Activated CD4-positive, alpha-beta T cell treated with anti-CD3 and anti-CD28 coated beads for 1 hour (primary cell): ENCODE measurements around the gene RALGPS1.

Source experiments
- DNase-seq: peaks from one replicate; pipeline ENCODE4 v3.0.0-alpha.2; 2020

The RALGPS1 gene

DNA sequence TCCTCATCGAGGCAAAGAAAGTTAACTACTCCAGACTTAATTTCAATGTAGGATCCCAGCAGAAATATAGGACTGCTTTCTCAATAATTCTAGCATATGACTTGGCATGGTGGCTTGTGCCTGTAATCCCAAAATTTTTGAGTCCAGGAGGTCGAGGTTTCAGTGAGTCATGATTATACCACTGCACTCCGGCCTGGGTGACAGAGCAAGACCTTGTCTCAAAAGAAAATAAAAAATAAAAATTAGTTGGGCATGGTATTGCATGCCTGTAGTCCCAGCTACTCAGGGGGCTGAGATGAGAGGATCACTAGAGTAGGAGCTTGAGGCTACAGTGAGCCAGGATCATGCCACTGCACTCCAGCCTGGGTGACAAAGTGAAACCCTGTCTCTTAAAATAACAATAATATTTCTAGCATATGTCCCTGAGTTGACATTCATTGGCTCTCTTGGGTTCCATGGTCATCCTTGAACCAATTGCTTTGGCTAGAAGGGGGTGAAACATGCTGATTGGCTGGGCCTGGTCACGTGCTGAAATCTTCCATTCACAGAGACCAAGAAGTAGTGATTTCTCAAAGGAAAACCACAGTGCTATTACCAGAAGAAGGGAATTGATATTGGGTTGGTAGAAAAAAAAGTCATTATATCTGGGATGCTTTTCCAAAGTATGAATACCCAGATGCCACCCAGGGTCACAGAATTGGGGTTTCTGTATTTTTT, 318.4 kb downstream of the RALGPS1 start:
- DNase-seq = no peak

DNA sequence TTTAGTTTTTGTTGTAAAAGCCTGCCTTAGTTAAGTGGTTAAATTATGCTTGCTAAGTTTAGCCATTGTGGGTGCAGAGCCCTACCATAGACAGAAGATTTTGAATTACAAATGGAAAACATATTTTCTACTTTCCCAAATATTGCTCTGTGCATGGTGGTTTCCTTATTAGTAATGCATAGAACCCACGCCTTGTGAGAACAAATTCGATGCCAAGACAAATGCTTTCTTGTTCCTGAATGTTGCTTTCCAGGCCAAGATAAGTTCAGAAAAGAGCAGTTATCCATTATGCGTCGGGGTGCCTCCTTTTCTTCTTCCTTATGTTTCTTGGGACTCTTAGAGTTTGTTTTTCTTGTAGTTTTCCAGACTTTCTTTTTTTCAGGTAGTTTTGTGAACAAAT, 319.0 kb downstream of the RALGPS1 start:
- no peak for DNase-seq

DNA sequence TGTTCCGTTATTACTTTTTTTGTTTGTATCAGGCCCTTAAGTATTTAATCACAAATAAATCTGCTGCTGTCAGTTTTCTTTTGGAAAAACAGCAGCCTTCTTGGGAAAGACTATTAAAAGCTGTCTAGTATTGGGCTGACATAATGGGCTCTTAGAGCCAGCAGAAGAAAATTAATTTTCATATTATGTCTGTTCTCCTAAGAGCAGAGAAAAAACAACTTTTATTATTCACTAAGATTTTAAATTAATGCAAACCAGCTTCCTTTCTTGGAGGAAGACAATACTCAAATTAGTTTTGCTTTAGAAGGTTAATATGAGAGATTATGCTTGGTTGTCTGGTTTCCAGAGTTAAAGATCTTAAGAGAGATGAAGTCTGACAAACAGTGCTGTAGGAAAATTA, 319.4 kb downstream of the RALGPS1 start:
- DNase-seq = no peak

DNA sequence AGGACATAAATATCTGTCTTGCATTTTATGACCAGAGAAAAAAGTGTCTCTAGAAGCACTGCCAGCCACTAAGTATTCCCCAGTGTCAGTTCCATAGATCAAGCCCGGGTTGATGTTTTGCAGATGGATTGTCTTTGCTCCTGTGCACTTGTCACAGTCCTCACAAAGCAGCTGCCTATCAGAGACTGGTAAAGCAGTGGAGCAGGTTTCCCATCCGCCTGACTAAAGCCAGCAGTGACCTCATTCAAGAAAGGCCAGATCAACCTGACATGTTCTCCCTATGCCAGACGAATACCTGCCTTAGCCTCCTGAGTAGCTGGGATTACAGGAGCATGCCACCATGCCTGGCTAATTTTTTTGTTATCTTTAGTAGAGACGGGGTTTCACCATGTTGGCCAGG, 323.2 kb downstream of the RALGPS1 start:
- DNase-seq = no peak

DNA sequence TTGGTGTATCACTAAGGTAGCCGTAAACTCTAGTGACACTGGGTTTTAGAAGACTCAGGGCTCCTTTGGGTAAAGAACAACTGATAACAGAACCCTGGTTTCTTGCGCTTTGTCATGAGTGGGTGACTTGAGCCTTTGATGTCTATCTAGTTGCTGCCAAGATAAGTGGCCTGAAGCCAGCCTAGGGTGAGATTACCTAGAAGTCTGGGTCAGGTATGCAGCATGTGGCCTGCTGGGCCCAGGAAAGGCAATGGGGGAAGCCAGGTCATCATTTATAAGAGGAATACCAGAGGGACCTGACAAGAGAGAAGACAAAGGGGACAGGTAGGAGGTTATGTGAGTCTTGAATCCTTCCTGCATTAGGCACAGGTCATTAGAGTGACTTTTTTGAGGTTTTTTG, 326.8 kb downstream of the RALGPS1 start:
- no peak for DNase-seq

DNA sequence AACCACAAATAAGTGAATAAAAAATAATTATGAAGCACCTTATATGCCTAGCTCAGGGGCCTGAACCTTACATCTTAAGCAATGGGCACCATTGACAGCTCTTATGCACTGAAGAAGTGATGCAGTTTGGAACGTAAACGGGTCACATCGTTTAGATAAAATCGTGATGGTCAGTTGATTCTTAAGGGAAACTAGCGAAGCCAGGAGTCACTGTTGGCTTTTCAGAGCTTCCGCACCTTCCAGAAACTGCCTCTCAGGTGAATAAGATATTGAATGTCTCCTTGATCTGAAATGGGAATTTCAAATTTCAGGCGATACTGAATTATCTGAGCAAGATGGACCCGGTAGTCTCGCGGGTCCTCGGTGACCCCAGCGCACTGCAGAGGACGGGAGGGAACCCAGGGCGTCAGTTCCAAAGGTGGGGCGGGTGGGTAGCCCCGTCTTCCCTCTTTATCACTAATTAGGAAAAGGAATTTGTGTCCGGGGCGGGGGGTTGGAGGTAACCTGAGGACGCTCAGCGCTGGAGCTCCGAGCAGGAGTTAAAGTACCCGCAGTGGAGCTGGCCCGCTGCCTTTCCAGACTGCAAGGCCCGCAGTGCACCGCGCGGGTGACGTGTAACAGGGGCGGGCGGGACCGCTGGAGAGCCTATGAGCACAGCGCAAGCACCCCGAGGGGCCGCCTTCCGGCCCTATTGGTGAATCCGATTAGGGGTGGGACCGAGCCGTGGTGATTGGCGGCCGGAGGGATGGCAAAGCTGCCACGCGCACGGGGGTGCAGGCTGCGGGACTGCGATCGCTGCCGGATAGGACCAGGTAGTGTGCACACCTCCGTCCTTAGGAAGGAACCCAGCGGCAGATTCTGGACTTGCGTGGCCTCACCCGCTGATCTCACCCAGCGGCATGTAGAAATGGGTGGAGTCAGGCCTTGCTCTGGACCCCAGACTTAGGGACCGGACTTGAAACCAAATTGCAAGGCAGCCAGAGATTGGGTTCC, 330.3 kb downstream of the RALGPS1 start:
- peak; percentile 91 for DNase-seq

DNA sequence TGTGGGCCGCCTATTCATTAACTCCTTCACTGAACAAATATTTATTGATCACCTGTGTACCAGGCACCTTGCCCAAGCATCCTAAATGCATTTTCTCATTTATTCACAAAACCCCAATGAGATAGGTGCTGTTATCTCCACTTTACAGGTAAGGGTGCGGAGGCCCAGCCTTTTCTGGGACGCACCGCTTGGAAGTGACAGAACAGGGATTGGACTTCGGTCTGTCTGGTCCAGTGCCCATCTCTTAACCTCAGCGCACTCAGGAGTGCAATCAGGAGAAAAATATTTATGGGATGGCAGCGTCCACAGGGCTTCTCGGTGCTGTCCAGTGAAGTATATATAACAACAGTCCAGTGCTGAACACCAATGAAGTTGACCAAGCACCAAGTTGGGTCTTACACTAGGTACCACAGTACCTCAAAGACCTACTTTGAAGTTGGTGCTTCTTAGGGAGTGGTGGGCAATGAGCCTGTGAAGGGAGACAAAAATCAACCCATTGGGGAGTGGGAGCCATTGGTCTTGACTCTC, 331.1 kb downstream of the RALGPS1 start:
- no peak for DNase-seq

DNA sequence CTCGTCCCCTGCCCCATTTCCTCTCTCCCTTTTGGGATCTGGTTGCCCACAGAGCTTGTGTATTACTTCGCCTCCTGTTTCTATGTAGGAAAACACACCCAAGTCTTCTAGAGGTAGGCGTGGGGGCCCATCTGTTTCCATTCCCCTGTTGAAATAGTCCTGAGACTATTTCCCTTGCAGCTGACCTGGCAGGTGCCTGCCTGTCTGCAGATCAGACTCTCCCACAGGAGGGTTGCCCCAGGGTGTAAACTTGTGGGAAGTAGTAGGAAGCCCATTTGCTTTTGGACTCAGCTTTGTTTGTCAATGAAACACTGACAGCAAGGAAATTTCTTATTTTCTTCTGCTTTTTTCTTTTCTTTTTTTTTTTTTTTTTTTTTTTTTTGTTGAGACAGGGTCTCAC, 333.7 kb downstream of the RALGPS1 start:
- DNase-seq = no peak

DNA sequence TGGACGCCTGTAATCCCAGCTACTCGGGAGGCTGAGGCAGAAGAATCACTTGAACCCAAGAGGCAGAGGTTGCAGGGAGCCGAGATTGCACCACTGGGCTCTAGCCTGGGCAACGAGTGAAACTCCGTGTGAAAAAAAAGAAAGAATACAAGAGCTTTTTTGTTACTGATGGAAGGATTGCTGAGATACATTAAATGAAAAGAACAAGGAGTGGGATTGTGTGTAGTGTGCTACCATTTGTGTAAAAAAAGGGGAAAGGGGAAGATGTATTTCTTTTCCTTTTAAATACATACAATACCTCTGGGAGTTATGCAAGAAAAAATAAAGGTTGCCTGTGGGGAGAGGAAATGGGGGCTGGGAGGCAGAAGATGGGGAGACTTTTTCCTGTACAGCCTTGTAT, 335.3 kb downstream of the RALGPS1 start:
- no peak for DNase-seq

DNA sequence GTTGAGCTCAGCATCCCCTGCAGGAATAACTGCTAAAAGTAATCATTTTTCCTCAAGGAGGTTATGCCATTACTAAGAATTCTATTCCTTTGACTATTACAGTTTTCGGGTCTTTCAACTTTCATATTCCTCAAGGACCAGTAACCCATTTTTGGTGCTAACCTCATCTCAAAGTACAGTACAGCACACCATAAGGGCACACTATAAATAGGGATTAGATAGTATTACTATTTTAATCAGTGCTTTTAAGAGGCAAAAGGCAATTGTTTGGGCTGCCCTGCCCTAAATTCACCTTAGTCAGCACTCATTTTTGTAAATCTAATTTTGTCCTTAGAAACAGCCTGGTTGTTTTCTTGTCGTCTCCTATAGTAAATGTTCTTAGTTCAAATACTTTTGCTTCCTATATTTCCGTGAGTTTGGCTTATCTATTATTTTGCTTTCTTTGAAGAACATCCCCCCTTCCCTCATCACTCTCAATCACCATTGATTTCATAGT, 336.4 kb downstream of the RALGPS1 start:
- no peak for DNase-seq

DNA sequence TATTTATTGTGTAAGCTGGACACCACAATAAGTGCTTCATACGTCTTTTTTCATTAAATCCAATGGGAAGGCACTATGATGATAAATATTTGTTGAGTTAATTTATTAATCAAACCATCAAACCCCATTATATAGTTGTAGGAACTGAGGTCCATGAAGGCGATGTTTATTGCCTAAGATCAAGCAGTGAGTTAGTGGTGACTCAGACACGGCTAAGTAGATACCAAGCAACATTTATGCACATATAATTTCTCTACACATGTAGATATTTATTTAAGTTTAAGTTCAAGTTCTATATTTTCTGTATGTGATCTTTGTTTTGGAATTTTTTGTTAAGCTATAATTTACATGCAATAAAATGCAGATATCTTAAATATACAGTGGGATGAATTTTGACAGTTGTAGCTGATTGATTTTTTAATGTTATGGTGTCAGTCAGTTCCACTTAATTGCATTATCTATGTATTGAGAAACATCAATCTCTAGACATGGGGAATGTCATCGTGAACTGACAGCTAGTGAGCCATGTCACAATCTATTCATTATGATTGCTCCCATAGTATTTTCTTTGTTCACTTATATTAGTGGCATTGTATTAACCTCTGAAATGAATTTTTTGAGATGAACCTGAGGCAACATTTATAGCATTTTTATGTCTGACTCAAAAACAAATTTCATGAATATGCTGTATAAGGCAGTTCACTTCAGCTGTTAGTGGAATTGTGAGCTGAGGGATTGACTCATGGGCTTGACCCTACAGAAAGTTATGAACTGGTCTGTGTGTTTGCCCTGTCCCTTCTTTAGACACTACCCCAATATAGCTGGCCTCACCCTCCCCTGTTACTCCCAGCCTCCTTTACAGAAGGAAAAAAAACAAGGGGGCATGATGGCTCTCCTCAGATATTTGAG, 338.1 kb downstream of the RALGPS1 start:
- no peak for DNase-seq

DNA sequence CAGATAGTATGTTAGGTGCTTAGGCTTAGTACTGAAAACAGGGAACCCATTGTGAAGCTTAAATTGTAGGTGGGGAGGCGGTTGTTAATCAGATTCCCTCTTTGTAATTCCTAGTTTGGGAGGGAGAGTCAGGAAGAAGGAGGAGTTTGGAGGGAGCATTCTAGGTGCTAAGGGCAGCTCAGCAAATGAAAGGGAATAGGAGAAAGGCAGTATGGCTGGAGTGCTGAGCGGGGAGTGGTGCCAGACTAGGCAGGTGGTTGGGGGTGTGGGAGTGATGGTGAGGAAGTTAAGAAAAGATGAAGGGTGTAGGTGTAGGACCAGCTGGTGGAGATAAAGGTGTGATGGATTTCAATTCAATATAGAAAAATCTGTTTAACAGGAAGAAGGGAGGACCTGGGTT, 338.9 kb downstream of the RALGPS1 start:
- DNase-seq = no peak

DNA sequence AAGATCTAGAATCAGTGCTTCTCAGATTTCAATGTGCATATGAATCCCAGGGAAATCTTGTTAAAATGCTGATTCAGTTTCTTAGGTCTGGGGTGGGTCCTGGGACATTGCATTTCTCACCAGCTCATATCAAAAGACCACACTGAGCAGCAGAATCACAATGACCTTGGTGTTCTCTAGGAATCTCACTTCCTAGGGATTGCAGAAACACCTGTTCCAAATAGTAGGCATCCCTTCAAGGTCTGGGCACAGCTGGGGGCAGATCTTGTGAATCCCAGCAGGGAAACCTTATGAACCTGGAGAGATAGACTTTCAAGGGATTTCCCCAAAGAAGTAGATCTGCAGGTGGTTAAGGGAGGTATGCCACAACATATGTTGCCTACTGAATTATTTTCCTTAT, 341.1 kb downstream of the RALGPS1 start:
- no peak for DNase-seq

DNA sequence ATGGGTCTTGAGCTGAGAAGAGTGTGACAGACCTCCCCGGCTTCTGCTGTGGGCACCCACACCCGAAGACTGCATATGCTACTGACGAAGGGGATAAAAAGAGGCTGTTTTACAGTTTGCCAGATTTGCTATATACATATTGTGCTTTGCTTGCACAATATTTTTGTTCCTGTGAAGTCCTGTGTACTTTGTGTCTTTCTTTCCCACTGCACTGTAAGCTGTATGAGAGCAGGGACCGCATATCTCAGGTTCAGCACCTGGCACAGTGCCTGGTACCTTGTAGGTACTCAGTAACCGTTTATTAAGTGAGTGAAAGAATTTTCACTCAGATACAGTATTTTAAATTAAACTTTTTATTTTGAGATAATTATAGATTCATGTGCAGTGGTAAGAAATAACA, 341.7 kb downstream of the RALGPS1 start:
- DNase-seq = no peak

DNA sequence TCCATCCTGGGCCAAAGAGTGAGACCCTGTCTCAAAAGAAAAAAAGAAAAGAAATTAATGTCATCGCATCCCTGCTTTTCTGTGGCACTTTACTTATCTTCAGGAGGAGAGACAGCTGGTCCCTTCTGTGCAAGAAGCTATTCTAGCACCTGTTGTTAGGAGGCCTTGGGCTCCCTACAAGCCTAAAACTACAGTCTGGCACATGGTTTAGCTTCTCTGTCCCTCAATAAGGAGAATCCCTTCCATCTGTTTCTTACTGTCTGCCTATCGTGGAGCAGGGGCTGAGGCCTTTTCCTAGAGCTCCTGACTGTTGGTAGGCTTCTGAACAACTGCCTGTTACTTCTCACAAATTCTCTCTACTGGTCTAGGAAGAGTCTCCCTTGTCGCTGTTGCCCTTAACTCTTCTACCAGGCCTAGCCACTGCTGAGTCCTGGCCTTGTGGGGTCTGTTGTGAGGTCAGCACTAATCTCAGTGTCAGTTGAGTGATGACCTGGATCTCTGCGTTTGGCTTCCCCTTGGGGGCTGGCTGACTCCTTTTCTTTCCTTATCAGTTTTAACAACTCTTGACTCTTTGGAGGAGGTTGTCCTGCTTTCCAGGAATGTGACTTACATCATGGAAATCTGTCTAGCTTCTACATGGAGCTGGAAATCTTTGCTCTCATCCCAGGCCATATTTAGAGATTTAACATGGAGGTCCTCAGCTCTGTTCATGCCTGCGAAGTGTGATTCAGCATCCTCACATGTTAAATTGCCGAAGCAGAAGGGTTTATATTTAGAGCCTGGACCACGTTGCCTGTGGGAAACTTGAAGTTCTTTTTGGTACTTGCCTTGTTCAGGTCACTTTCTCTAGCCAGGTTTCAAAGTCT, 344.3 kb downstream of the RALGPS1 start:
- DNase-seq = no peak

DNA sequence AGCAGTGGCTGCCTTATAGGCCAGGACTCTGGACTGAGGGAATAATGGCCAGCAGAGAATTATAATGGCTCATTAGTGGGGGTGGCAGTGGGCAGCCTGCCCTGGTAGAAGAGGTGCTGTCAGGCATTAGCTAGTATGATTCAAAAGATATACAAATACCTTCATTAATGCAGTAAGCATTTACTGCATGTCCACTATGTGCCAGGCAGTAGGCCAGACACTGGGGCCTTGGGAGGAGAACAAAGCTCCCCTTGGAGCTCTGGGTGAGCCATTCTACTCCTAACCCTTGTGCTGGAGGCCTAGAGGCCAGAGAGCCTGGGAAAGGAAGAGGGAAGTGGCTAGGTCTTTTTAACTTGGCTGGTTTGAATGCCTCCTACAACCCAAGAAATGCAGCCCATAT, 348.0 kb downstream of the RALGPS1 start:
- DNase-seq = no peak

DNA sequence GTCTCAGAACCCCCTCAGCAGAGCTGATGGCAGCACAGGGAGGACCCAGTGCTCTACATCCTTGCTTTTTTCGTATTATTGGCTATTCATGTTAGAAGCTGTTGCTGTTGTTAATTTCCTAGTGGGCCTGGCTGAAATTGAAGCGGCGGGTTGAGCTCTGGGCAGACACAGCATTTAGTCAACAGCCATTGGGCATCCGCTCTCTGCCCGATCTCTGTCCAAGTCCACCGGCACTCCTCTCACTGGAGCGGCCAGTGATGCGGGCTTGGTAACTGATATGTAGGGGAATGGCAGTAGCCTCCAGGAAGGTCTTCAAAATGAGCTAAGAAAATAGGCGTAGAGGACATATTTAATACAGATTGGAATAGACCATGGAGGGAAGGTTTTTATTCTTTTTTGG, 348.7 kb downstream of the RALGPS1 start:
- DNase-seq = no peak

DNA sequence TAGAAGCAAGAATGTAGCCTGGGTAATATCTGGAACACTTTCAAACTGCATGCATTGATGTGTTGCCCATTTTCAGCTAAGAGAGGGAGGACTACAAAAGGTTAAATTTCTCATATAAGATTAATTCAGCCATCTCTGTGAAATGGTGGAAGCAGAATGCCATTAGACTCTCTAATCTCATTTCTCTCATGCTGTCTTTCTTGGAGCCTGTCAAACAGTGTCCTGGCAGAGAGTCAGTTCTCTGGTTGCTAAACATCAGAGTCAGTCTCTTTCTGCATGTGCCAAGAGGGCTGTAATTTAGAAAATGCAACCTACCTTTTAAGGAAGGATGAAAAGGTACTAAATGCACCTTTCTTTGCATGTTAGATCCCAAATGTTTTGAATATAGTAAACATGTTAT, 349.1 kb downstream of the RALGPS1 start:
- no peak for DNase-seq

DNA sequence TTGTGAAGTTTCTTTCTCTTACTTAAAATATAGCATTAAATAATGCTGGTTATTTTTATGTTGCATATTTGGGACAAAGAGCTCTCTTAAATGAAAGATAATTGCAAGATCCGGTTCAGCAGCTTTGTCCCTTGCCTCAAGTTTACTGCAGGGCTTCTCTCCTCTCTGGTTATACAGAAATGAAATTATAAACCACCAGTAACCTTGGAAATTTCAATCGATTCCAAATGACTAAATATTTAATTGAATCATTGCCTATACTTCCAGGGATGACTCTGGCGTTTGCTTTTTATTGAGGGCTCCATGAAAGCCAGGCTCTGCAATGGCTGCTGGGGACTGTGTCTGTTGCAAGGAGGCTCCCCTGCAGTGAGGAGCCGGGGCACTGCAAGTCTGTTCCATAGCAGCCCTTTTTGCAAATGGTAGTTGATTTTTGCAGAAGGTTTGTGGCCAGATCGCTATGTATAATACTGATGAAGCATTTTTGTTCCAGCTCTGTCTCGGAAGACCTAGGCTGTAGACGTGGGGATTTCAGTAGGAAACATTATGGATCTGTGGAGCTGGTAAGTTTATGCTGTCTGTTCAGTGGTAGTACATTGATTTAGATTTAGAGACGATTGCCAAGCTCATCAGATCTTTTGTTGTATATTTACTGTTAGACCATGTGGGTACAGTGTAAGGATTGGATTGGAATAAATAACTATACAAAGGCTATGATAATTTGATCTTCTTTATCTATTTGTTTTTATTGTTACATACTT, 350.1 kb downstream of the RALGPS1 start, which contains the start of gene GARNL3:
GARNL3 (plus strand) TSS at position 313 of the 758 bp plus-strand sequence; CDS start at position 417, 104 bp downstream.
- no peak for DNase-seq

DNA sequence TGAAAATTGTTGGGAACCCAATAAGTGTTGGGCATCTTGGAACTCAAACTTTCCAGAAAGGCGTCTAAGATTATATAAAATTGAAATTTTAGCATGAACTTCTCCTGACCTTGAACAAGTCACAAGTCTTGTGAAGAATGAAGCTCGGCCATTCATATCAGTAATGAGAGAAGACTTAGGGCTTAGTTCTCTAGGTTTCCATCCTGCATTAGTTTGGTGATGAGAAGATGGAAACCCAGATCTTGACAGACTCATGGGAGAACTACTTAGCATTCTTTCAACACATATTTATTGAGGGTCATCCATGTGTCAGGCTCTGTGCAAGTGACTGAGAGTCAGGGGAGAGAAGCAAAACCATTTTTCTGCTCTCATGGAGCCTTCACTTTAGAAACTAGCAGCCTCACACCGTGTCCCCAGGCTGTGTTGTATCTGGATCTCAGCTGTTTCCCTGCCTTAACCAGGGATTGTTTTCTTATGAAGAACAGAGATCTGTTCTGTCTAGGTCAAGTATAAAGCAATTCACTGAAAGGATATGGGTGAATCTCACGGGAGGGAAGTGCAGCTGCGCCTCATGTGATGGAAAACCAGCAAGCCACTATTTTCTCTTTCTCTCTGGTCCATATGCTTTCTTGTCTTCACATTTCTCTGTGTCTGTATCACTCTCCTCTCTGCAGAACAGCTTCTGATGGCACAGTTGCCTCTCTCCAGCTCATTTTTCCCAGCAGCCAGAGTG, 353.4 kb downstream of the RALGPS1 start:
- no peak for DNase-seq
